HG02588 (cell line): ENCODE data around the gene GAPDH.
"Not testable (repeated sequence)": the region's sequence is repeated elsewhere in the genome, so short reads cannot be mapped to it uniquely, and the experiment has no call there.

Source experiments
- ATAC-seq: cut with Tn5 transposase; IDR thresholded peaks from one replicate; pipeline ENCODE4 v1.9.1; 2021; ENCODE audit warnings: mild to moderate bottlenecking, moderate library complexity; ENCODE audit not compliant: unreplicated experiment

Gene GAPDH

DNA sequence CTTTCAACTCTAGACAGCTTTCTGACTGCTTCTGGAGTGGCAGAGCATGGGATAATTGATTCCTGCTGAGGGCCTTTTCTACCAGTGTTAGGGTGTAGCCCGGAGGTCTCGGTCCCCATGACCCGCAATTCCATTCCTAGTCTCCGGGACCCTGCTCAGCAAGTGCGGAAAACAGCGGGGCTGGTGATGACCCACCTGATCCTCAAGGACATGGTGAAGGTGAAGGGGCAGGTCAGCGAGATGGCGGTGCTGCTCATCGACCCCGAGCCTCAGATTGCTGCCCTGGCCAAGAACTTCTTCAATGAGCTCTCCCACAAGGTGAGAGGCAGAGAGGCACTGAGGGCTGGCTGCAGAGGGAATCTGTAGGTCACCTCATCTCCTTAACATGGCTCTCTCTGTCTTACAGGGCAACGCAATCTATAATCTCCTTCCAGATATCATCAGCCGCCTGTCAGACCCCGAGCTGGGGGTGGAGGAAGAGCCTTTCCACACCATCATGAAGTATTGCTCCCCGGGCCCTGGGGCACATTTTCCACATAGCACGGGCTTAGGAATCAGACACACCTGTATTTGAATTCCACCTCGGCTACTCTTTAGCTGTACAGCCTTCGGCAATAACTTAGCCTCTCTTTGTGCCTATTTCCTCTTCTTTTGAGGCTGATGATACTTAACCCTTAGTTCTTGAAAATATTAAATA is 5.6 kb upstream of the GAPDH start:
- ATAC-seq, result no peak

DNA sequence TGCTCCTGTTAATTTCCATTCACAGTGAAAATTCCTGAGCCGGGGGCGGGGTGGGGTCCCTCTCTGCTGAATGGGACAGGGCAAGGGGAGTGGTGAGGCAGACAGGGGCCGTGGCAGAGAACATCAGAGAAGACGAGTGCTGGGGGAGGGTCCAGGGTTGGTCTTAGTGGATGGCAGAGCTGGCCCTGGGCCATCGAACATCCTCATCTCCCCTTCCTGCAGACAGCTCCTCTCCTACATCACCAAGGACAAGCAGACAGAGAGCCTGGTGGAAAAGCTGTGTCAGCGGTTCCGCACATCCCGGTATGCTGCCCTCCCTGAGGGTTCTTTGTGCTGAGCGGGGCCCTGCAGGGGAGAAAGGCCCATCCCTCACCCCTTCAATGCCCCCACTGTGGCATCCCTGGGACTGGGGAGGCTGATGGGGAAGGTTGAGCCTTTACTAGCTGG is 5.0 kb upstream of the GAPDH start:
- no peak for ATAC-seq

DNA sequence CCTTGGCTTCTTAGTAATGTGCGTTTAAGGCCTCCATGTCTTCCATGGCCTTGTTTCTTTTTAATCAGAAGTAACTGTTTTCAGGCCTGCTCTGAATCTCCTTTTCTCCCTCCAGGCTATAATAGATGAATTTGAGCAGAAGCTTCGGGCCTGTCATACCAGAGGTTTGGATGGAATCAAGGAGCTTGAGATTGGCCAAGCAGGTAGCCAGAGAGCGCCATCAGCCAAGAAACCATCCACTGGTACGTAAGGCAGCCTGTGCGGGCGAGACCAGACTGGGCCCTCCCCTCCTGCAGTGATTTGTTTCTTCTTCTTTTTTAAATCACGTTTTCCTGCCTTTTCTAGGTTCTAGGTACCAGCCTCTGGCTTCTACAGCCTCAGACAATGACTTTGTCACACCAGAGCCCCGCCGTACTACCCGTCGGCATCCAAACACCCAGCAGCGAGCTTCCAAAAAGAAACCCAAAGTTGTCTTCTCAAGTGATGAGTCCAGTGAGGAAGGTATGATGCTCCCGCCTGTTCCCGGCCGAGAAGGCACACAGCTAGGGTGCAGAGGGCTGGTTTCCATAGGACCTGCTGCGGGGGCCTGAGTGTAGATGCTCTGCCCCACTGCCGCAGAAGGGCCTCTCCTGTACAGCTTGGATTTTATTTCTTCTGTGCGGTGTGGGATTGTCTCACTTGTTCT is 3.6 kb upstream of the GAPDH start:
- no peak for ATAC-seq

DNA sequence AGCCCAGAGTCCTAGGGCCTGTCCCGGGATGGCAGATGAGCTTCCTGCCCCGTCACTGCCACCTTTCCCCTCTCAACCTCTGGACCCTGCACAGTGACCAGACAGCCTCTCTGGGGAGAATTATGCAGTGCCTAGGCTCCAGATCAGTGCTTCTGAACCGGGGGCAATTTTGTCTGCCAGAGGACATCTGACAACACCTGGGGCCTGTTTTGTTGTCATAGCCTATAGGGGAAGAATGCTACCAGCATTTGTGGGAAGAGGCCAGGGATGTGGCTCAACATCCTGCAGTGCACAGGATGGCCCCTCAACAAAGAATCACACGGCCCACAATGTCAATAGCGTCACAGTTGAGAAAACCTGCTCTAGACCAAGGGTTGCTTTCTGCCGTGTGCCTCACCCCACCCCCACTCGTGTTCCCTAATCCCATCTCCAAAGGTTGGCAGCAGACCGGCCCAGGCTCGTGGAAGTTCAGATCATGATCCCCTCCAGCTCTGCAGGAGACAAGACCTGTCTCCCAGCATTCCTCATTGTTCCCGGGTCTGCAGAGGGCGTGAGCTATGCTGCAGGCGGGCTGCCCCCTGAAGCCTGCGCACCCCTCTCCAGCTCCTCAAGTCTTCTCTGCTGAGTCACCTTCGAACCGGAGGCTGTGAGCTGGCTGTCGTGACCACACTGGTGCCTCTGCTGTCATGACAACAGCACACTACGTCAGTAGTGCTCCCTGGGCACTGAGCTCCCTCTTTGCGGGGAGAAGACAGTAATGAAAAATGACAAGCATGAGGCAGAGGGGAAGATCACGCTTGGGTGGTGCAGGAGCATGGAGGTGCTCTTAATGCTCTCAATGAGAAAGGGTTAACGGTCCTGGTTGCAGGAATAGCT is 2.0 kb upstream of the GAPDH start:
- ATAC-seq, result no peak

DNA sequence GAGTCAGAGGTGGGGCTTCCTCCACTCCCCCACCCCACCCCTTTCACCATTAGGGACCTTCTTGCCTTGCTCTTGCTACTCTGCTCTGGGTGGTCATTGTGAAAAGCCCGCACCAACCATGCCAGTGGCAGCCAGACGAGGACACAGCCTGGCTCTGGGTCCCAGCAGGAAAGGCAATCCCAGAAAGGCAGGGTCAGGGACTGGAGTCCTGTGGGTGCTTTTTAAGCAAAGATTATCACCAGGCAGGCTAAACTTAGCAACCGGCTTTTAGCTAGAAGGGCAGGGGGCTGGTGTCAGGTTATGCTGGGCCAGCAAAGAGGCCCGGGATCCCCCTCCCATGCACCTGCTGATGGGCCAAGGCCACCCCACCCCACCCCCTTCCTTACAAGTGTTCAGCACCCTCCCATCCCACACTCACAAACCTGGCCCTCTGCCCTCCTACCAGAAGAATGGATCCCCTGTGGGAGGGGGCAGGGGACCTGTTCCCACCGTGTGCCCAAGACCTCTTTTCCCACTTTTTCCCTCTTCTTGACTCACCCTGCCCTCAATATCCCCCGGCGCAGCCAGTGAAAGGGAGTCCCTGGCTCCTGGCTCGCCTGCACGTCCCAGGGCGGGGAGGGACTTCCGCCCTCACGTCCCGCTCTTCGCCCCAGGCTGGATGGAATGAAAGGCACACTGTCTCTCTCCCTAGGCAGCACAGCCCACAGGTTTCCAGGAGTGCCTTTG is 1.2 kb upstream of the GAPDH start:
- ATAC-seq, result peak; percentile 16

DNA sequence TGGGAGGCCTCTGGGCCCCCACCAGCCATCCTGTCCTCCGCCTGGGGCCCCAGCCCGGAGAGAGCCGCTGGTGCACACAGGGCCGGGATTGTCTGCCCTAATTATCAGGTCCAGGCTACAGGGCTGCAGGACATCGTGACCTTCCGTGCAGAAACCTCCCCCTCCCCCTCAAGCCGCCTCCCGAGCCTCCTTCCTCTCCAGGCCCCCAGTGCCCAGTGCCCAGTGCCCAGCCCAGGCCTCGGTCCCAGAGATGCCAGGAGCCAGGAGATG is 729 bp upstream of the GAPDH start:
- ATAC-seq, result peak; percentile 13

DNA sequence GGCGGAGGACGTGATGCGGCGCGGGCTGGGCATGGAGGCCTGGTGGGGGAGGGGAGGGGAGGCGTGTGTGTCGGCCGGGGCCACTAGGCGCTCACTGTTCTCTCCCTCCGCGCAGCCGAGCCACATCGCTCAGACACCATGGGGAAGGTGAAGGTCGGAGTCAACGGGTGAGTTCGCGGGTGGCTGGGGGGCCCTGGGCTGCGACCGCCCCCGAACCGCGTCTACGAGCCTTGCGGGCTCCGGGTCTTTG is 303 bp downstream of the GAPDH start:
- no peak for ATAC-seq

DNA sequence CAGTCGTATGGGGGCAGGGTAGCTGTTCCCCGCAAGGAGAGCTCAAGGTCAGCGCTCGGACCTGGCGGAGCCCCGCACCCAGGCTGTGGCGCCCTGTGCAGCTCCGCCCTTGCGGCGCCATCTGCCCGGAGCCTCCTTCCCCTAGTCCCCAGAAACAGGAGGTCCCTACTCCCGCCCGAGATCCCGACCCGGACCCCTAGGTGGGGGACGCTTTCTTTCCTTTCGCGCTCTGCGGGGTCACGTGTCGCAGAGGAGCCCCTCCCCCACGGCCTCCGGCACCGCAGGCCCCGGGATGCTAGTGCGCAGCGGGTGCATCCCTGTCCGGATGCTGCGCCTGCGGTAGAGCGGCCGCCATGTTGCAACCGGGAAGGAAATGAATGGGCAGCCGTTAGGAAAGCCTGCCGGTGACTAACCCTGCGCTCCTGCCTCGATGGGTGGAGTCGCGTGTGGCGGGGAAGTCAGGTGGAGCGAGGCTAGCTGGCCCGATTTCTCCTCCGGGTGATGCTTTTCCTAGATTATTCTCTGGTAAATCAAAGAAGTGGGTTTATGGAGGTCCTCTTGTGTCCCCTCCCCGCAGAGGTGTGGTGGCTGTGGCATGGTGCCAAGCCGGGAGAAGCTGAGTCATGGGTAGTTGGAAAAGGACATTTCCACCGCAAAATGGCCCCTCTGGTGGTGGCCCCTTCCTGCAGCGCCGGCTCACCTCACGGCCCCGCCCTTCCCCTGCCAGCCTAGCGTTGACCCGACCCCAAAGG is 804 bp downstream of the GAPDH start:
- ATAC-seq, result peak; percentile 14

DNA sequence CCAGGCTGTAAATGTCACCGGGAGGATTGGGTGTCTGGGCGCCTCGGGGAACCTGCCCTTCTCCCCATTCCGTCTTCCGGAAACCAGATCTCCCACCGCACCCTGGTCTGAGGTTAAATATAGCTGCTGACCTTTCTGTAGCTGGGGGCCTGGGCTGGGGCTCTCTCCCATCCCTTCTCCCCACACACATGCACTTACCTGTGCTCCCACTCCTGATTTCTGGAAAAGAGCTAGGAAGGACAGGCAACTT is 1.3 kb downstream of the GAPDH start:
- no peak for ATAC-seq

DNA sequence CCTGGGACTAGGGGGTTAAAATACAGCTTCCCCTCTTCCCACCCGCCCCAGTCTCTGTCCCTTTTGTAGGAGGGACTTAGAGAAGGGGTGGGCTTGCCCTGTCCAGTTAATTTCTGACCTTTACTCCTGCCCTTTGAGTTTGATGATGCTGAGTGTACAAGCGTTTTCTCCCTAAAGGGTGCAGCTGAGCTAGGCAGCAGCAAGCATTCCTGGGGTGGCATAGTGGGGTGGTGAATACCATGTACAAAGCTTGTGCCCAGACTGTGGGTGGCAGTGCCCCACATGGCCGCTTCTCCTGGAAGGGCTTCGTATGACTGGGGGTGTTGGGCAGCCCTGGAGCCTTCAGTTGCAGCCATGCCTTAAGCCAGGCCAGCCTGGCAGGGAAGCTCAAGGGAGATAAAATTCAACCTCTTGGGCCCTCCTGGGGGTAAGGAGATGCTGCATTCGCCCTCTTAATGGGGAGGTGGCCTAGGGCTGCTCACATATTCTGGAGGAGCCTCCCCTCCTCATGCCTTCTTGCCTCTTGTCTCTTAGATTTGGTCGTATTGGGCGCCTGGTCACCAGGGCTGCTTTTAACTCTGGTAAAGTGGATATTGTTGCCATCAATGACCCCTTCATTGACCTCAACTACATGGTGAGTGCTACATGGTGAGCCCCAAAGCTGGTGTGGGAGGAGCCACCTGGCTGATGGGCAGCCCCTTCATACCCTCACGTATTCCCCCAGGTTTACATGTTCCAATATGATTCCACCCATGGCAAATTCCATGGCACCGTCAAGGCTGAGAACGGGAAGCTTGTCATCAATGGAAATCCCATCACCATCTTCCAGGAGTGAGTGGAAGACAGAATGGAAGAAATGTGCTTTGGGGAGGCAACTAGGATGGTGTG is 1.9 kb downstream of the GAPDH start:
- no peak for ATAC-seq

DNA sequence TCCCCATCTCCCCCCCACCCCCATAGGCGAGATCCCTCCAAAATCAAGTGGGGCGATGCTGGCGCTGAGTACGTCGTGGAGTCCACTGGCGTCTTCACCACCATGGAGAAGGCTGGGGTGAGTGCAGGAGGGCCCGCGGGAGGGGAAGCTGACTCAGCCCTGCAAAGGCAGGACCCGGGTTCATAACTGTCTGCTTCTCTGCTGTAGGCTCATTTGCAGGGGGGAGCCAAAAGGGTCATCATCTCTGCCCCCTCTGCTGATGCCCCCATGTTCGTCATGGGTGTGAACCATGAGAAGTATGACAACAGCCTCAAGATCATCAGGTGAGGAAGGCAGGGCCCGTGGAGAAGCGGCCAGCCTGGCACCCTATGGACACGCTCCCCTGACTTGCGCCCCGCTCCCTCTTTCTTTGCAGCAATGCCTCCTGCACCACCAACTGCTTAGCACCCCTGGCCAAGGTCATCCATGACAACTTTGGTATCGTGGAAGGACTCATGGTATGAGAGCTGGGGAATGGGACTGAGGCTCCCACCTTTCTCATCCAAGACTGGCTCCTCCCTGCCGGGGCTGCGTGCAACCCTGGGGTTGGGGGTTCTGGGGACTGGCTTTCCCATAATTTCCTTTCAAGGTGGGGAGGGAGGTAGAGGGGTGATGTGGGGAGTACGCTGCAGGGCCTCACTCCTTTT is 2.7 kb downstream of the GAPDH start:
- no peak for ATAC-seq

DNA sequence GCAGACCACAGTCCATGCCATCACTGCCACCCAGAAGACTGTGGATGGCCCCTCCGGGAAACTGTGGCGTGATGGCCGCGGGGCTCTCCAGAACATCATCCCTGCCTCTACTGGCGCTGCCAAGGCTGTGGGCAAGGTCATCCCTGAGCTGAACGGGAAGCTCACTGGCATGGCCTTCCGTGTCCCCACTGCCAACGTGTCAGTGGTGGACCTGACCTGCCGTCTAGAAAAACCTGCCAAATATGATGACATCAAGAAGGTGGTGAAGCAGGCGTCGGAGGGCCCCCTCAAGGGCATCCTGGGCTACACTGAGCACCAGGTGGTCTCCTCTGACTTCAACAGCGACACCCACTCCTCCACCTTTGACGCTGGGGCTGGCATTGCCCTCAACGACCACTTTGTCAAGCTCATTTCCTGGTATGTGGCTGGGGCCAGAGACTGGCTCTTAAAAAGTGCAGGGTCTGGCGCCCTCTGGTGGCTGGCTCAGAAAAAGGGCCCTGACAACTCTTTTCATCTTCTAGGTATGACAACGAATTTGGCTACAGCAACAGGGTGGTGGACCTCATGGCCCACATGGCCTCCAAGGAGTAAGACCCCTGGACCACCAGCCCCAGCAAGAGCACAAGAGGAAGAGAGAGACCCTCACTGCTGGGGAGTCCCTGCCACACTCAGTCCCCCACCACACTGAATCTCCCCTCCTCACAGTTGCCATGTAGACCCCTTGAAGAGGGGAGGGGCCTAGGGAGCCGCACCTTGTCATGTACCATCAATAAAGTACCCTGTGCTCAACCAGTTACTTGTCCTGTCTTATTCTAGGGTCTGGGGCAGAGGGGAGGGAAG is 3.5 kb downstream of the GAPDH start:
- not testable (repeated sequence) for ATAC-seq

DNA sequence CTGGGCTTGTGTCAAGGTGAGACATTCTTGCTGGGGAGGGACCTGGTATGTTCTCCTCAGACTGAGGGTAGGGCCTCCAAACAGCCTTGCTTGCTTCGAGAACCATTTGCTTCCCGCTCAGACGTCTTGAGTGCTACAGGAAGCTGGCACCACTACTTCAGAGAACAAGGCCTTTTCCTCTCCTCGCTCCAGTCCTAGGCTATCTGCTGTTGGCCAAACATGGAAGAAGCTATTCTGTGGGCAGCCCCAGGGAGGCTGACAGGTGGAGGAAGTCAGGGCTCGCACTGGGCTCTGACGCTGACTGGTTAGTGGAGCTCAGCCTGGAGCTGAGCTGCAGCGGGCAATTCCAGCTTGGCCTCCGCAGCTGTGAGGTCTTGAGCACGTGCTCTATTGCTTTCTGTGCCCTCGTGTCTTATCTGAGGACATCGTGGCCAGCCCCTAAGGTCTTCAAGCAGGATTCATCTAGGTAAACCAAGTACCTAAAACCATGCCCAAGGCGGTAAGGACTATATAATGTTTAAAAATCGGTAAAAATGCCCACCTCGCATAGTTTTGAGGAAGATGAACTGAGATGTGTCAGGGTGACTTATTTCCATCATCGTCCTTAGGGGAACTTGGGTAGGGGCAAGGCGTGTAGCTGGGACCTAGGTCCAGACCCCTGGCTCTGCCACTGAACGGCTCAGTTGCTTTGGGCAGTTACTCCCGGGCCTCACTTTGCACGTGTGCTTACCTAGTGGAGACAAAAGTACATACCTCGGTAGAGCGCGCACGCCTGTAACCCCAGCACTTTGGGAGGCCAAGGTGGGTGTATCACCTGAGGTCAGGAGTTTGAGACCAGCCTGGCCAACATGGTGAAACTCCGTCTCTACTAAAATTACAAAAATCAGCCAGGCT is 4.3 kb downstream of the GAPDH start:
- no peak for ATAC-seq

DNA sequence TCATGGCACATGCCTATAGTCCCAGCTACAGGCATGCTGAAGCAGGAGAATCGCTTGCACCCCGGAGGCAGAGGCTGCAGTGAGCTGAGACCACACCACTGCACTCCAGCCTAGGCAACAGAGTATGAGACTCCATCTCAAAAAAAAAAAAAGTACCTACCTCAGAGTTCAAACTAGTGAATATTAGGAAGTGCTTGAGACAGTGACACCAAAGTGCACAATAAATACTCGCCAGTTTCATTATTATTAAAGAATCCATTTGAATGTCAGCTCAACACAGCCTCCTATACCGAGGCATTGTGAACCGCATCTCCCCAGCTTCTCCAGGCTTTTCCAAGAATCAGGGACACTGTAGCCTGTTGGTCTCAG is 5.0 kb downstream of the GAPDH start:
- no peak for ATAC-seq

DNA sequence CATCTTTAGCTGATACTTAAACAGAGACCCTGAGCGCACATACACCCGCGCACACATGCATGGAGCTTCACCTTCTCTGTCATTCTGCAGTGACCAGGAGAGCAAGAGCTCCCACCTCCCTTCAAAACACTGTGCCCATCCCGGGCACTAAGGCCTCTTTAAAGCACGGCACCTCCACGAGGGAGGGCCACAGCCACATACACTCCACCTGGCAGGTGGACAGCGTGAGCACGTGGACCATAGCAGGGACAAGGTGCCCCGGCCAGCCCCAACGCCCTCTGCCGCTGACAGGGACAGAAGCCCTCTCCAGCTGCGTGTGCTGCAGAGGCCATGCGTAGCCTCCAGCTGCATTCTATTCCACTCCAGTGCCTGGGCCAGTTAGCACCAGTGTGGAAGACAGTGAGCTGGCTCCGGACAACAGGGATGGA is 5.4 kb downstream of the GAPDH start:
- ATAC-seq, result no peak

DNA sequence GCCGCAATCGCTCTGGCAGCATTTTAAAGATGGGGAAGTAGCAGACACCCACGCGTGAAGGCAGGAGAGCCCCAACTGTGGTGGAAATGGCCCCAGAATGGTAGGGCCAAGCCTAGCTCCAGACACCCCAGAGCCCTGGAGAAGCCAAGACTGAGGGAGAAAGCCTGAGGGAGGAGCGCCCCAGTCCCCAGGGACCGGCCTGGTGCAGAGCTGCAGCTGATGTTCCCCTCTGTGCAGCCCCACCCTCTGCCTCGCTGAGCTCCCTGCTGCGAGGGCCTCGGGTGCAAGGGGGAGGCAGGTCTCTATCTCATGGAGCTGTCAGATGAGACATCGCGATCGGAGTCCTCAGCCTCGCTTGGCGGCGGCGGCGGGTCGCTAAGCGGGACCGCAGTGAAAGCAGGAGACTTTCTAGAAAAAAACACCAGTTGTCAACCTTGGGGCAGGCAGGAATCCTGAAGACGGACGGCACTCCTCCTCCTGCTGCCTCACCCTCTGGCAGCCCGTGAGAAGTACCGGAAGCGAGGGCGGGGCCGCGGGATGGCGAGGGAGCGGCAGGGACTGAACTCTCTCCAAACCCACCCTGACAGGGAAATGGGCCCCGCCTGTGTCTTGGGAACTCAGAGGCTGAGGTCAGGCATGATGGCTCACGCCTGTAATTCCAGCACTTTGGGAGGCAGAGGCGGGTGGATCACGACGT is 6.0 kb downstream of the GAPDH start:
- no peak for ATAC-seq
